Measurements from ENCODE around the gene DDX24. TPM values are rescaled to one million over a fixed set of nuclear protein-coding genes. Genes with fewer than 3 reads are reported as not detected.
A peak's percentile ranks its signal among the peaks of the same experiment; 100 is the strongest.

Gene DDX24
- total and polyA plus RNA-seq, 2 donors, result 55.1 to 144 TPM

DNA sequence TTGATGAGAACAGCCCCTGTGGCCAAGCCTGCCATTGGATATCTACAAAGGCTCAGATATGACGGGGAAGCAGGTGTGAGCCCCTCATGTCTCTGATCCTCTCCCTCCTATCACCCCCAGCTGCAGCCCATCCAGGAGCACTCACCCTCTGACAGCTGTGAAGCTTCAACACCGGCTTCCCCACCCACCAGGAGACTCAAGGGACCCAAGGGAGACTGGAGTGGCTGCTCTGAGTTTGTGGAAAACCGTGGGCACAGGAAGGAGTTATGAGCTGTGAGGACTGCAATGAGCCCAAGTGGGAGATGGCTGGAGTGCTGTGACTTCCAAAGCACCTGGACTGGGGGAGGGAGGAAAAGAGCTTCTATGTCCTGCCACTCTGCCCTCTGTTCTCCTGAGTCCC is 40.5 kb upstream of the DDX24 start:
- WGBS, result 25% methylated on average over 3 of the region's 3 CpGs
- no peak for DNase-seq (ENCODE audit: extremely low spot score)
- Histone ChIP-seq H3K4me1 (ENCODE audit: insufficient read depth) (no peaks in the 10 kb centered on the region), H3K36me3 (ENCODE audit: insufficient read depth) (no peaks in the 10 kb centered on the region), H3K27ac (ENCODE audit: low read depth) (no peak overlapping the region), H3K4me3 (ENCODE audit: low read depth, low read length) (no peak overlapping the region)

GRCh38 chr14:94120667-94121340 is 39.8 kb upstream of the DDX24 start:
- H3K4me3 ChIP-seq (ENCODE audit: low read depth, low read length), result no peak overlapping the region
- no peak for DNase-seq (ENCODE audit: extremely low spot score)
- no peak overlapping the region for H3K27ac ChIP-seq (ENCODE audit: low read depth)
- no peaks in the 10 kb centered on the region for H3K36me3 ChIP-seq (ENCODE audit: insufficient read depth)
- 80% methylated on average over 5 of the region's 5 CpGs for WGBS
- H3K4me1 ChIP-seq (ENCODE audit: insufficient read depth), result no peaks in the 10 kb centered on the region

GRCh38 chr14:94119071-94119470 is 38.1 kb upstream of the DDX24 start:
- no peak overlapping the region for H3K27ac ChIP-seq (ENCODE audit: low read depth)
- no peaks in the 10 kb centered on the region for H3K36me3 ChIP-seq (ENCODE audit: insufficient read depth)
- DNase-seq (ENCODE audit: extremely low spot score), result no peak
- no peaks in the 10 kb centered on the region for H3K4me1 ChIP-seq (ENCODE audit: insufficient read depth)
- no peak overlapping the region for H3K4me3 ChIP-seq (ENCODE audit: low read depth, low read length)

DNA sequence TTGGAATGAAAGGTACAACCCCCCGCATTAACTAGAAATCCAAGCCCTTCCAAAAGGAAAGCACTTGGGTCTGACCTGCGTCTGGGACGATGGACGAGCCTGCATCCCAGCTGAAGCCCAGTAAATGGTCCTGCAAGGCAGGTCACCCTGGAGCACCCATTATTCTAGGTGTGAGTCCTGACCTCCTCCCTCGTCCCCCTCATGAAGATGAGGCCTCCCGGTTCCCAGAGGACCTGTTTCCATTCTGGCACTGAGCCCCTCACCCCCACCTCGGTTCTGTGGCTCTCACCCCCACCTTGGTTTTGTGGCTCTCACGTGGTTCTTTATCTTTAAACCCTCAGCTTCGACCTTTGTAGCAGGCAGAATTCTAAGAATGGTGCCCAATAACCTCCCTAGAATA is 36.9 kb upstream of the DDX24 start:
- Histone ChIP-seq H3K27ac (ENCODE audit: low read depth) (no peak overlapping the region), H3K4me3 (ENCODE audit: low read depth, low read length) (no peak overlapping the region), H3K36me3 (ENCODE audit: insufficient read depth) (no peaks in the 10 kb centered on the region), H3K4me1 (ENCODE audit: insufficient read depth) (no peaks in the 10 kb centered on the region)
- WGBS, result 73% methylated on average over 9 of the region's 9 CpGs
- DNase-seq (ENCODE audit: extremely low spot score), result no peak

- no peak overlapping the region for H3K27ac ChIP-seq (ENCODE audit: low read depth)
- no peaks in the 10 kb centered on the region for H3K4me1 ChIP-seq (ENCODE audit: insufficient read depth)
- WGBS, result 83% methylated on average over 10 of the region's 10 CpGs
- no peak for DNase-seq (ENCODE audit: extremely low spot score)
- no peak overlapping the region for H3K4me3 ChIP-seq (ENCODE audit: low read depth, low read length)
- no peaks in the 10 kb centered on the region for H3K36me3 ChIP-seq (ENCODE audit: insufficient read depth)
Observed at GRCh38 chr14:94116701-94117100, 35.7 kb upstream of the DDX24 start.

- Histone ChIP-seq H3K36me3 (ENCODE audit: insufficient read depth) (no peaks in the 10 kb centered on the region), H3K4me1 (ENCODE audit: insufficient read depth) (no peaks in the 10 kb centered on the region), H3K4me3 (ENCODE audit: low read depth, low read length) (no peak overlapping the region), H3K27ac (ENCODE audit: low read depth) (no peak overlapping the region)
- WGBS, result 94% methylated on average over 15 of the region's 15 CpGs
- DNase-seq (ENCODE audit: extremely low spot score), result no peak
Observed at GRCh38 chr14:94115631-94116030, 34.6 kb upstream of the DDX24 start.

DNA sequence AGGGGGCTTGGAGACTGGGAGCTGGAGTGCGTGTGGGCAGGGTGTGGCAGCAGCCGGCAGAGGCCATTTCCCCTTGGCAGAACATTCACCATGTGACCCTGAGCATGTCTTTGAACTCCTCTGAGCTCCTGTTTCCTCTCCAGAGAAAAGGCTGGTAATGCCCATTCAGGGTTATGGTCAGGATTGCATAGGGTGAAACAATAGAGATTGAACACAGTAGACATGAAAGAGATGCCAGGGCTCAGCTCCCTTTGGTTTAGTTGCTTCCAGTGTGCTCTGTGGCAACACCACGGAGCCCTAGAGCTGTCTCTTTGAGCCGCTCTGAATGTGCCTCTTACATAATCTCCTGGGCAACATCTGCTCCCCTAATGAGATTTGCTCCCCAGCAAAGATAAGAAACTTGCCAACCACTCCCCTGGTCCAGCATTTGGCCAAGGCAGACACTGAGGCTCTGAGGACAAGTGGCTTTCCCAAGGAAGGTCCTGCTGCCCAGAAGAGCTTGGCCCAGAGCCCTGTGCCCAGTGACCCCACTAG is 34.1 kb upstream of the DDX24 start:
- no peak for DNase-seq (ENCODE audit: extremely low spot score)
- Histone ChIP-seq H3K36me3 (ENCODE audit: insufficient read depth) (no peaks in the 10 kb centered on the region), H3K4me3 (ENCODE audit: low read depth, low read length) (no peak overlapping the region), H3K27ac (ENCODE audit: low read depth) (no peak overlapping the region), H3K4me1 (ENCODE audit: insufficient read depth) (no peaks in the 10 kb centered on the region)
- 48% methylated on average over 4 of the region's 4 CpGs for WGBS

DNA sequence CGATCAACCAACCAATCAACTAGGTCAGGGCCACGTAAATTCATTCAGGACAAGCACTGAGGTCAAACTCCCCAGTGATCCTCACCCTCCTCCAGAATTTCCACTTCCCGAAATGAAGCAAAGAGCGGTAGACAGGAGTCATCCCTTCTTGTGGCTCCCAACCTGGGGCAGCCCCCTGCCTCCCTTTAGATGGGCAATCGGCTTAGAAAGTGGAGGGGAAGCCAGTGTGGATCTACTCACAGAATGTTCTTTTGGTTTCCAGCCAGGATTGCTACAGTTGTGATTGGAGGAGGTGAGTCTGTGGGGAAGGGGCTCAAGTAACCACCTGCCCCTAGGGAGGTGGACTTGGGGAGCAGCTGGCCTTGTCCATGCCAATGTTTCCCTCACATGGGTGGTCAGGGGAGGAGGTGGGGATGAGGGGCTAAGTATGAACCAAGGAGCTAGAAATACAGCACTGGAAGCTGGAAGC is 33.6 kb upstream of the DDX24 start:
- H3K4me3 ChIP-seq (ENCODE audit: low read depth, low read length), result no peak overlapping the region
- 64% methylated on average over 5 of the region's 5 CpGs for WGBS
- H3K27ac ChIP-seq (ENCODE audit: low read depth), result no peak overlapping the region
- DNase-seq (ENCODE audit: extremely low spot score), result no peak
- no peaks in the 10 kb centered on the region for H3K36me3 ChIP-seq (ENCODE audit: insufficient read depth)
- no peaks in the 10 kb centered on the region for H3K4me1 ChIP-seq (ENCODE audit: insufficient read depth)

GRCh38 chr14:94113908-94114588 is 33.0 kb upstream of the DDX24 start:
- H3K4me3 ChIP-seq (ENCODE audit: low read depth, low read length), result no peak overlapping the region
- DNase-seq (ENCODE audit: extremely low spot score), result no peak
- H3K27ac ChIP-seq (ENCODE audit: low read depth), result no peak overlapping the region
- no peaks in the 10 kb centered on the region for H3K36me3 ChIP-seq (ENCODE audit: insufficient read depth)
- WGBS, result 69% methylated on average over 5 of the region's 5 CpGs
- no peaks in the 10 kb centered on the region for H3K4me1 ChIP-seq (ENCODE audit: insufficient read depth)

DNA sequence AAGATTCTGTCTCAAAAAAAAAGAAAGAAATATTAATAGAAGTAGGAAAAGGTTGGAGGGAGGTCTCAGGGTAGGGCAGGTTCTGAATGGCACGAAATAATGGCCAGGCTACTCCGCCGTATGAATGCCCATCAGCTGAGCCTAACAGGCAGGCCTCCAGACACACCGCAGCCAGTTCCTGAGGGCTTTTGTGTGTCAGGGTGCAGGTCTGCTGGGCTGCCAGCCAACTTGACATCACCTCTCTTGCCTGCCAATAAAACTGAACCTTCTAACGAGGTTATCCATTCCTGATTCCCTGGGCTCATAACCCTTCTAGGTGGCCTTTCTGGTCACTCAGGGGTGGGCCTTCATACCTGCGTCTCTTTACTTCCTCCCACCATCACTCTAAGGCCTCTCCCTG is 32.5 kb upstream of the DDX24 start:
- Histone ChIP-seq H3K27ac (ENCODE audit: low read depth) (no peak overlapping the region), H3K4me1 (ENCODE audit: insufficient read depth) (no peaks in the 10 kb centered on the region), H3K36me3 (ENCODE audit: insufficient read depth) (no peaks in the 10 kb centered on the region), H3K4me3 (ENCODE audit: low read depth, low read length) (no peak overlapping the region)
- WGBS, result 62% methylated on average over 6 of the region's 6 CpGs
- DNase-seq (ENCODE audit: extremely low spot score), result no peak

DNA sequence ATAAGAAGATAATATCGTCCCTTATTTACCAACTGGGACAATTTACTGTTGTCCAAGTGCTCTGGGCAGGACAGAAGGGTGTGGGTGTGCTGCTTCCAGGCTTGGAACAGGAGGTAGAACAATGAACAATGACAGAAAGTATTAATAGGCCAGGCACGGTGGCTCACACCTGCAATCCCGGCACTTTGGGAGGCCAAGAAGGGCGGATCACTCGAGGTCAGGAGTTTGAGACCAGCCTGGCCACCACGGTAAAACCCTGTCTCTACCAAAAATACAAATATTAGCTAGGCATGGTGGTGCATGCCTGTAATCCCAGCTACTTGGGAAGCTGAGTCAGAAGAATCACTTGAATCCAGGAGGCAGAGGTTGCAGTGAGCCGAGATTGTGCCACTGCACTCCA is 32.1 kb upstream of the DDX24 start:
- Histone ChIP-seq H3K4me1 (ENCODE audit: insufficient read depth) (no peaks in the 10 kb centered on the region), H3K4me3 (ENCODE audit: low read depth, low read length) (no peak overlapping the region), H3K27ac (ENCODE audit: low read depth) (no peak overlapping the region), H3K36me3 (ENCODE audit: insufficient read depth) (no peaks in the 10 kb centered on the region)
- 78% methylated on average over 7 of the region's 7 CpGs for WGBS
- no peak for DNase-seq (ENCODE audit: extremely low spot score)

DNA sequence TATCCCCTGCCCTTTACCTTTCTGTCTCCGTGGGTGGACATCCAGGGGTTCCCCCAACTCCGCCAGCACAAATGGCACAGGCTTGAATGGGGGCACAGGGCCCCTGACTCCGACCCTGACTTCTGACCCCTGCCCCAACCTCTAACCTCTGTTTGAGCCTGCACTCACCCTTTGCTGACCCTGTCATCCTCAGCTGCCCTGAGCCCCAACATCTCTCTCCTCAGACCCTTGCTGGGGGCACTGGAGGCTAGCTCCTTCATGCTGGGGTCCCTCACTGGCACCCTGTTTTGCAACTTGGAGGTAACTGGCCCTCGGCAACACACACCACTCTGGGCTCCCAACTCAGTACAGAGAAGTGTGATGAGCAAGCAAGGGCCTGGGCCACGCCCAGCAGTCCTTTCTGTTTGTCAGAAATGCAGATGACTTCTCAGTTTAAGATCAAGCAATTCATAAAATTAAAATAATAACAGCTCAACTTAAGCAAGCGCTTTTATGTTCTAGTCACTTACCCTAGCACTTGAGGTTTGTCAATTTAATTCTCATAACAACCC is 31.6 kb upstream of the DDX24 start:
- no peak overlapping the region for H3K4me3 ChIP-seq (ENCODE audit: low read depth, low read length)

GRCh38 chr14:94111276-94112095 is 30.5 kb upstream of the DDX24 start:
- no peaks in the 10 kb centered on the region for H3K36me3 ChIP-seq (ENCODE audit: insufficient read depth)
- WGBS, result 83% methylated on average over 20 of the region's 20 CpGs
- DNase-seq (ENCODE audit: extremely low spot score), result no peak
- no peaks in the 10 kb centered on the region for H3K4me1 ChIP-seq (ENCODE audit: insufficient read depth)
- H3K4me3 ChIP-seq (ENCODE audit: low read depth, low read length), result peak overlapping the region; percentile 21
- H3K27ac ChIP-seq (ENCODE audit: low read depth), result no peak overlapping the region

More for the DNA sequence above, 31.6 kb upstream of the DDX24 start:
- H3K36me3 ChIP-seq (ENCODE audit: insufficient read depth), result no peaks in the 10 kb centered on the region
- 87% methylated on average over 6 of the region's 6 CpGs for WGBS
- H3K4me1 ChIP-seq (ENCODE audit: insufficient read depth), result no peaks in the 10 kb centered on the region
- no peak for DNase-seq (ENCODE audit: extremely low spot score)
- H3K27ac ChIP-seq (ENCODE audit: low read depth), result no peak overlapping the region

Measured in urinary bladder (tissue), 4 donors.